Mucosa of descending colon (tissue), 3 donors: ENCODE measurements around the gene PAFAH1B2. TPM values are rescaled to one million over a fixed set of nuclear protein-coding genes. Genes with fewer than 3 reads are reported as not detected.

Experiments used
- ATAC-seq: fragments of 200-7000 bp; cut with Tn5 transposase; one replicate; pipeline ENCODE4 v1.9.1; 2020; ENCODE audit warnings: mild to moderate bottlenecking, moderate library complexity
- DNase-seq, 3 donors: peaks; one replicate each; pipeline ENCODE4 v3.0.0-alpha.2; 2020
- H3K36me3 ChIP-seq: fragments of 200-600 bp; one replicate; pipeline ENCODE4 v1.8.0; 2021; ENCODE audit warnings: low read depth, mild to moderate bottlenecking
- H3K4me1 ChIP-seq: fragments of 200-600 bp; one replicate; pipeline ENCODE4 v1.8.0; 2021; ENCODE audit warnings: low read depth, mild to moderate bottlenecking
- H3K4me3 ChIP-seq: fragments of 200-600 bp; one replicate; pipeline ENCODE4 v1.8.0; 2021; ENCODE audit warnings: mild to moderate bottlenecking
- H3K9me3 ChIP-seq: fragments of 200-600 bp; one replicate; pipeline ENCODE4 v1.8.0; 2021; ENCODE audit warnings: mild to moderate bottlenecking
- CTCF ChIP-seq: fragments of 200-600 bp; IDR thresholded peaks from one replicate; pipeline ENCODE4 v1.8.0; 2022; ENCODE audit warnings: antibody characterized with exemption, mild to moderate bottlenecking
- intact Hi-C, 2 donors: fragments of 100-400 bp; cut with DNase I in 1 of 2; cut with micrococcal nuclease in 1 of 2; formaldehyde crosslinking; loops; one replicate each; pipeline versions ENCODE4 v1.11.0 to v1.11.1; 2022; cut with DNase I, micrococcal nuclease
- total RNA-seq, 3 donors: library from RNA; stranded (reverse); fragmentation: NEBNext Ultra II Directional in 2 of 3; extraction: Animal tissue kit (Norgen Biotek cat#: 25700) in 2 of 3; gene quantifications; one replicate each; pipeline versions ENCODE4 v1.2.1 to v1.2.4, GENCODE V29; 2021 to 2023
- donor health status: DM: no; HTN: no; CAD: no; lungs with moderate emphysema.
- donor health status: DM: no; HTN: no; CAD: no.
- donor health status: DM: no; HTN: yes; CAD: no.

The PAFAH1B2 gene
- total RNA-seq, 3 donors from 2014 or later, result 67.9 to 72.7 (median 71.9) TPM

GRCh38 chr11:117146521-117146920 lies 2.4 kb downstream of the PAFAH1B2 start:
- intact Hi-C loops, result no loop called here
- Histone ChIP-seq H3K9me3 (no peaks in the 10 kb centered on the region), H3K4me1 (peaks cover 25% of the 10 kb centered on the region), H3K36me3 (no peaks in the 10 kb centered on the region), H3K4me3 (no peak overlapping the region)
- TF ChIP-seq CTCF, result no peak
- ATAC-seq (no peak), DNase-seq (no peak)

DNA sequence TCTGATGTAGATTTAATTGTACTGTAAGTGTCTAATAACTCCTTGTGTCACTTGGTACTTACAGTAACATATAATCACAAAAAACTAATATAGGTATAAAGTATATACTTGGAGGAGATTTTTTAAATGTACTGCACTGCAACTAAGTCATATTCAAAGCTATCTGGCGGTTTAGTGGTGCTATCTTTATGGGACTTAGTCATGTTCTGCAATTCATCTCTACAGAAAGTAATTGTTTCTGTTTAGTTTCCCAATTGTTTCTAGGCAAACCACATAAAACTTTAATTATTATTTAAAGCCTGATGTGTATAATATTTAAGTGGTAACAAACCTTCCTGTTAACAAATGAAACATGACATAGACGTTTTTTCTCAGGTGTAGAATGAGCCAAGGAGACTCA lies 8.0 kb downstream of the PAFAH1B2 start:
- ATAC-seq, result no peak
- Histone ChIP-seq H3K4me3 (no peak overlapping the region), H3K9me3 (no peaks in the 10 kb centered on the region), H3K4me1 (peaks cover 11% of the 10 kb centered on the region), H3K36me3 (no peaks in the 10 kb centered on the region)
- DNase-seq, result no peak
- TF ChIP-seq CTCF, result no peak
- intact Hi-C loops, result no loop called here

- Histone ChIP-seq H3K4me1 (peaks cover 3% of the 10 kb centered on the region), H3K9me3 (no peaks in the 10 kb centered on the region), H3K4me3 (no peak overlapping the region), H3K36me3 (no peaks in the 10 kb centered on the region)
- intact Hi-C loops, result no loop called here
- no peak for DNase-seq
- no peak for ATAC-seq
- TF ChIP-seq CTCF, result no peak
Measured at GRCh38 chr11:117154468-117154867, 10.4 kb downstream of the PAFAH1B2 start.

DNA sequence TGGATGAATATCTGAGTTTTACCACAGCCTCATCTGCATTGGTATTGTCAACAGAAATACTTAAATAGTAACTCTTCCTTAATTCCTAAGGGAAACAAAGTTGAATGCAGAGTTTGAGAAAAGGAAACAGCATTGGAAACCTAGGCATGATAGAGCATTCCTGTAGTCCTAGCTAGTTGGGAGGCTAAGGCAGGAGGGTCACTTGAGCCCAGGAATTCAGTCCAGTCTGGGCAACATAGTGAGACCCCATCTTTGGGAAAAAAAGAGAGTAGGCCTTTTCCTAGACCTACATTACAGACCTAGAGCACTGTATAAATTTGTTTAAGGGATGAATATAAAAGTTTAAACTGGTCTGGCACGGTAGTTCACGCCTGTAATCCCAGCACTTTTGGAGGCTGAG lies 13.4 kb downstream of the PAFAH1B2 start:
- H3K4me1 ChIP-seq, result no peaks in the 10 kb centered on the region
- DNase-seq, result no peak
- no peak overlapping the region for H3K4me3 ChIP-seq
- TF ChIP-seq CTCF, result no peak
- intact Hi-C loops, result no loop called here
- ATAC-seq, result no peak
- H3K9me3 ChIP-seq, result no peaks in the 10 kb centered on the region
- no peaks in the 10 kb centered on the region for H3K36me3 ChIP-seq

- H3K9me3 ChIP-seq, result no peaks in the 10 kb centered on the region
- intact Hi-C loops, result no loop called here
- H3K36me3 ChIP-seq, result peaks cover 6% of the 10 kb centered on the region
- H3K4me1 ChIP-seq, result no peaks in the 10 kb centered on the region
- ATAC-seq (no peak), DNase-seq (no peak)
- no peak overlapping the region for H3K4me3 ChIP-seq
- TF ChIP-seq CTCF, result no peak
Measured at GRCh38 chr11:117159892-117160291, 15.8 kb downstream of the PAFAH1B2 start.

GRCh38 chr11:117160826-117161225 lies 16.7 kb downstream of the PAFAH1B2 start:
- H3K4me3 ChIP-seq, result no peak overlapping the region
- peaks cover 6% of the 10 kb centered on the region for H3K36me3 ChIP-seq
- intact Hi-C loops, result no loop called here
- TF ChIP-seq CTCF, result no peak
- DNase-seq (no peak), ATAC-seq (no peak)
- no peaks in the 10 kb centered on the region for H3K4me1 ChIP-seq
- H3K9me3 ChIP-seq, result no peaks in the 10 kb centered on the region
